H9 (cell line): Measurements from ENCODE around the gene CACNB4. TPM values are rescaled to one million over a fixed set of nuclear protein-coding genes. Genes with fewer than 3 reads are reported as not detected.

Experiments used
- DNase-seq: peaks from one replicate; pipeline ENCODE4 v3.0.0-alpha.2; 2017
- H2AFZ ChIP-seq: one replicate; pipeline ENCODE4 v1.6.1; 2013; ENCODE audit warnings: mild to moderate bottlenecking, low read length, control low read depth, moderate library complexity
- H2AK5ac ChIP-seq: 2 replicates; pipeline ENCODE4 v1.6.1; 2013; ENCODE audit warnings: low read length, control low read depth, mixed read lengths; ENCODE audit not compliant: insufficient read length
- H2BK120ac ChIP-seq: one replicate; pipeline ENCODE4 v1.6.1; 2013; ENCODE audit warnings: low read depth, mild to moderate bottlenecking, low read length, control low read depth, inconsistent platforms; ENCODE audit not compliant: poor library complexity, severe bottlenecking
- H2BK12ac ChIP-seq: 2 replicates; pipeline ENCODE4 v1.6.1; 2013; ENCODE audit warnings: low read length, control low read depth, mixed read lengths, low read depth; ENCODE audit not compliant: insufficient read length
- H2BK15ac ChIP-seq: 2 replicates; pipeline ENCODE4 v1.6.1; 2013; ENCODE audit warnings: low read depth, low read length, control low read depth
- H2BK20ac ChIP-seq: one replicate; pipeline ENCODE4 v1.6.1; 2013; ENCODE audit warnings: low read depth, mild to moderate bottlenecking, low read length, control low read depth, inconsistent platforms; ENCODE audit not compliant: poor library complexity, severe bottlenecking
- H2BK5ac ChIP-seq: 2 replicates; pipeline ENCODE4 v1.6.1; 2013; ENCODE audit warnings: low read length, control low read depth, mixed read lengths; ENCODE audit not compliant: insufficient read length
- H3K14ac ChIP-seq: 2 replicates; pipeline ENCODE4 v1.6.1; 2013; ENCODE audit warnings: low read length, control low read depth; ENCODE audit not compliant: insufficient read depth
- H3K18ac ChIP-seq: 2 replicates; pipeline ENCODE4 v1.6.1; 2013; ENCODE audit warnings: low read depth, mild to moderate bottlenecking, mixed read lengths, low read length, control low read depth; ENCODE audit not compliant: insufficient read length
- H3K23ac ChIP-seq: 2 replicates; pipeline ENCODE4 v1.6.1; 2013; ENCODE audit warnings: low read length, control low read depth, mixed read lengths, low read depth; ENCODE audit not compliant: insufficient read length
- H3K23me2 ChIP-seq: 2 replicates; pipeline ENCODE4 v1.6.1; 2013; ENCODE audit warnings: low read depth, mild to moderate bottlenecking, mixed read lengths, low read length, control low read depth; ENCODE audit not compliant: insufficient read length, poor library complexity, severe bottlenecking
- H3K27ac ChIP-seq: 2 replicates; pipeline ENCODE4 v1.5.1; 2013; ENCODE audit warnings: low read length, control low read depth, mixed read lengths, low read depth; ENCODE audit not compliant: insufficient read length
- H3K27me3 ChIP-seq: 2 replicates; pipeline ENCODE4 v1.6.1; 2013; ENCODE audit warnings: low read length, control low read depth, inconsistent platforms; ENCODE audit not compliant: insufficient read depth
- H3K4ac ChIP-seq: 2 replicates; pipeline ENCODE4 v1.6.1; 2013; ENCODE audit warnings: low read depth, mild to moderate bottlenecking, control low read depth, inconsistent platforms, low read length, moderate library complexity
- H3K4me1 ChIP-seq: 2 replicates; pipeline ENCODE4 v1.6.1; 2013; ENCODE audit warnings: low read length, control low read depth, inconsistent platforms; ENCODE audit not compliant: insufficient read depth
- H3K4me2 ChIP-seq: 2 replicates; pipeline ENCODE4 v1.6.1; 2013; ENCODE audit warnings: low read length, control low read depth, mixed read lengths; ENCODE audit not compliant: insufficient read length, insufficient read depth
- H3K56ac ChIP-seq: 2 replicates; pipeline ENCODE4 v1.6.1; 2013; ENCODE audit warnings: low read depth, mild to moderate bottlenecking, mixed read lengths, low read length, control low read depth; ENCODE audit not compliant: insufficient read length
- H3K79me1 ChIP-seq: 2 replicates; pipeline ENCODE4 v1.6.1; 2013; ENCODE audit warnings: low read depth, mild to moderate bottlenecking, moderate library complexity, low read length, control low read depth, inconsistent platforms; ENCODE audit not compliant: insufficient read depth, poor library complexity, severe bottlenecking
- H3K79me2 ChIP-seq: 2 replicates; pipeline ENCODE4 v1.6.1; 2013; ENCODE audit warnings: low read length, control low read depth, inconsistent platforms; ENCODE audit not compliant: insufficient read depth
- H3K9ac ChIP-seq: 2 replicates; pipeline ENCODE4 v1.6.1; 2013; ENCODE audit warnings: low read length, control low read depth, mixed read lengths; ENCODE audit not compliant: insufficient read length; ENCODE audit errors: extremely low read depth
- H3K9me3 ChIP-seq: one replicate; pipeline ENCODE4 v1.6.1; 2013; ENCODE audit warnings: low read depth, low read length, inconsistent platforms; ENCODE audit not compliant: control insufficient read depth
- H3T11ph ChIP-seq: one replicate; pipeline ENCODE4 v1.6.1; 2013; ENCODE audit warnings: mild to moderate bottlenecking, low read length, control low read depth, inconsistent platforms
- H4K20me1 ChIP-seq: one replicate; pipeline ENCODE4 v1.6.1; 2013; ENCODE audit not compliant: control insufficient read depth, insufficient read length, insufficient read depth
- H4K5ac ChIP-seq: 2 replicates; pipeline ENCODE4 v1.6.1; 2013; ENCODE audit warnings: low read depth, mild to moderate bottlenecking, mixed read lengths, low read length, control low read depth; ENCODE audit not compliant: insufficient read length
- H4K8ac ChIP-seq: replicated peaks from 2 replicates; pipeline ENCODE4 v1.6.1; 2013; ENCODE audit warnings: low read length, control low read depth, mixed read lengths, low read depth; ENCODE audit not compliant: insufficient read length
- H4K91ac ChIP-seq: 2 replicates; pipeline ENCODE4 v1.6.1; 2013; ENCODE audit warnings: low read depth, mild to moderate bottlenecking, moderate library complexity, mixed read lengths, low read length, control low read depth; ENCODE audit not compliant: insufficient read length
- H3K27ac Mint-ChIP-seq, 3 experiments: 2 replicates in 2 of 3; 3 replicates in 1 of 3; pipeline ENCODE4 v1.8.0; 2020 to 2021; ENCODE audit warnings: mixed read lengths in 3 of 3, mild to moderate bottlenecking in 1 of 3, moderate library complexity in 1 of 3
- H3K27me3 Mint-ChIP-seq: 2 replicates; pipeline ENCODE4 v1.8.0; 2021; ENCODE audit warnings: low read depth, mild to moderate bottlenecking, moderate library complexity, mixed read lengths
- H3K36me3 Mint-ChIP-seq, 3 experiments: 2 replicates in 2 of 3; 3 replicates in 1 of 3; pipeline ENCODE4 v1.8.0; 2020 to 2021; ENCODE audit warnings: low read depth in 3 of 3, mixed read lengths in 3 of 3; ENCODE audit not compliant: insufficient read depth in 1 of 3
- H3K4me1 Mint-ChIP-seq, 2 experiments: 2 replicates each; pipeline ENCODE4 v1.8.0; 2020; ENCODE audit warnings: mixed read lengths in 2 of 2
- H3K4me3 Mint-ChIP-seq, 2 experiments: 2 replicates in 1 of 2; 3 replicates in 1 of 2; pipeline ENCODE4 v1.8.0; 2020 to 2021; ENCODE audit warnings: mild to moderate bottlenecking in 2 of 2, mixed read lengths in 2 of 2, moderate library complexity in 1 of 2
- H3K9me3 Mint-ChIP-seq, 2 experiments: 2 replicates in 1 of 2; 3 replicates in 1 of 2; pipeline ENCODE4 v1.8.0; 2020; ENCODE audit warnings: mild to moderate bottlenecking in 2 of 2, mixed read lengths in 2 of 2, moderate library complexity in 1 of 2
- CTCF ChIP-seq: fragments of 200-600 bp; sonication (generic); conservative IDR thresholded peaks from 3 replicates; pipeline ENCODE4 v1.8.0; 2021; ENCODE audit warnings: antibody characterized with exemption, mild to moderate bottlenecking
- total RNA-seq: library from RNA; stranded (reverse); gene quantifications from 2 replicates; pipeline ENCODE4 v1.2.1, GENCODE V29; 2021

Gene CACNB4
- total RNA-seq, 1 experiment from 2014 or later: 1.4 TPM

- Histone ChIP-seq H3K4ac (no peak overlapping the region), H3K23ac (no peak overlapping the region), H4K91ac (no peak overlapping the region), H3K23me2 (no peaks in the 10 kb centered on the region), H4K5ac (no peak overlapping the region), H3K56ac (no peak overlapping the region), H3K9me3 (no peaks in the 10 kb centered on the region), H2BK20ac (no peak overlapping the region), H3K9ac (no peak overlapping the region), H4K8ac (no peak overlapping the region), H2BK15ac (no peak overlapping the region), H3K79me2 (no peaks in the 10 kb centered on the region), H2AFZ (no peak overlapping the region), H3K27ac (no peak overlapping the region), H3T11ph (no peak overlapping the region), H2BK120ac (no peak overlapping the region), H2AK5ac (no peak overlapping the region), H3K79me1 (no peaks in the 10 kb centered on the region), H3K14ac (no peak overlapping the region), H3K27me3 (no peaks in the 10 kb centered on the region), H3K18ac (no peak overlapping the region), H2BK12ac (no peak overlapping the region), H3K4me2 (no peak overlapping the region), H2BK5ac (no peak overlapping the region), H4K20me1 (no peaks in the 10 kb centered on the region), H3K4me1 (no peaks in the 10 kb centered on the region)
- no peak for TF ChIP-seq CTCF
- no peaks in the 10 kb centered on the region for H3K27me3 Mint-ChIP-seq
- DNase-seq: no peak
- H3K36me3 Mint-ChIP-seq: no peaks in the 10 kb centered on the region
- H3K27ac Mint-ChIP-seq: no peak overlapping the region
- H3K9me3 Mint-ChIP-seq: no peaks in the 10 kb centered on the region
- peaks cover 5 to 8% of the 10 kb centered on the region in 2 experiments; a peak in 2 of 4 replicates for H3K4me1 Mint-ChIP-seq
- H3K4me3 Mint-ChIP-seq: no peak overlapping the region
Measured at GRCh38 chr2:151857650-151858049, 241.2 kb downstream of the CACNB4 start.
